GM13977 (cell line): Measurements from ENCODE around the gene THSD4.

Source experiments
- DNase-seq: peaks from one replicate; pipeline ENCODE4 v3.0.0; 2012; ENCODE audit warnings: low spot score
- CTCF ChIP-seq: IDR thresholded peaks from 2 replicates; pipeline ENCODE4 v1.5.1; 2012; ENCODE audit warnings: mild to moderate bottlenecking, control low read depth; ENCODE audit not compliant: insufficient read depth; ENCODE audit errors: extremely low read depth, missing control alignments
- in situ Hi-C: fragments of 300-500 bp; cut with MboI; formaldehyde crosslinking; loops from one replicate; pipeline ENCODE4 v1.12.0; 2022; ENCODE audit warnings: low sequenced_read_pairs, low pct_unique_long_range_greater_than_20kb, mixed read lengths, inconsistent platforms; ENCODE audit not compliant: unreplicated experiment

THSD4 gene

GRCh38 chr15:71643918-71644317 lies 528.6 kb downstream of the THSD4 start:
- no peak for TF ChIP-seq CTCF
- in situ Hi-C loops = loop anchor here (10.0 kb wide), 1 partner anchor 189 kb away; no protein-coding TSS in a partner anchor
- DNase-seq = no peak

- in situ Hi-C loops = loop anchor here (10.0 kb wide), 1 partner anchor 192 kb away; no protein-coding TSS in a partner anchor
- no peak for TF ChIP-seq CTCF
- DNase-seq = no peak
Measured at GRCh38 chr15:71646767-71647486, 531.7 kb downstream of the THSD4 start.

- DNase-seq = no peak
- no peak for TF ChIP-seq CTCF
- in situ Hi-C loops = loop anchor here (10.0 kb wide), 1 partner anchor 193 kb away; no protein-coding TSS in a partner anchor
Measured at GRCh38 chr15:71647487-71647808, 532.2 kb downstream of the THSD4 start.

GRCh38 chr15:71648095-71648494 lies 532.8 kb downstream of the THSD4 start:
- no peak for TF ChIP-seq CTCF
- no peak for DNase-seq
- in situ Hi-C loops = loop anchor here (10.0 kb wide), 1 partner anchor 193 kb away; no protein-coding TSS in a partner anchor

GRCh38 chr15:71649894-71650293 lies 534.6 kb downstream of the THSD4 start:
- TF ChIP-seq CTCF = no peak
- in situ Hi-C loops = loop anchor here (10.0 kb wide), 1 partner anchor 195 kb away; no protein-coding TSS in a partner anchor
- DNase-seq = no peak

GRCh38 chr15:71650603-71651002 lies 535.3 kb downstream of the THSD4 start:
- no peak for TF ChIP-seq CTCF
- in situ Hi-C loops = no loop called here
- DNase-seq = no peak
